GM21526 (cell line): ENCODE measurements around the gene SAMD11.
"Not testable (repeated sequence)": the region's sequence is repeated elsewhere in the genome, so short reads cannot be mapped to it uniquely, and the experiment has no call there.

ENCODE experiments used
- ATAC-seq: cut with Tn5 transposase; IDR thresholded peaks from one replicate; pipeline ENCODE4 v1.9.1; 2021; ENCODE audit warnings: moderate library complexity; ENCODE audit not compliant: unreplicated experiment, low FRiP score

The SAMD11 gene

DNA sequence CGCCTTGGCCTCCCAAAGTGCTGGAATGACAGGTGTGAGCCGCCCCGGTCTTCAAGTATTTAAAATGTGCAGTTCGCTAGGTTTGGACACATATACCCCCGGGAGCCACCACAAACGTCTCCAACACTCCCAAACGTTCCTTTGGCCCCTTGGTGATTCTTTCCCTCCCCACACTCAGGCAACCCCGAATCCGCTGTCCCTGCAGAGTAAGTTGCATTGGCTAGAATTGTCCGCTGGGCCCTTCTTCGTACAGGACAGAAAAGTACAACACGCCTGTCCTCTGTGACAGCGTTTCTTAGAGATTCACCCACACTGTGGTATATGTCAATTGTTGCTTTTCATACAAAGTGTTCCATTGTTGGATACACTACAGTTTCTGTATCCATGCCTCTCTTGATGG is 61.4 kb downstream of the SAMD11 start:
- no peak for ATAC-seq

- ATAC-seq: not testable (repeated sequence)
Measured at GRCh38 chr1:988061-988460, 64.3 kb downstream of the SAMD11 start.

- not testable (repeated sequence) for ATAC-seq
Measured at GRCh38 chr1:991275-991674, 67.6 kb downstream of the SAMD11 start.

DNA sequence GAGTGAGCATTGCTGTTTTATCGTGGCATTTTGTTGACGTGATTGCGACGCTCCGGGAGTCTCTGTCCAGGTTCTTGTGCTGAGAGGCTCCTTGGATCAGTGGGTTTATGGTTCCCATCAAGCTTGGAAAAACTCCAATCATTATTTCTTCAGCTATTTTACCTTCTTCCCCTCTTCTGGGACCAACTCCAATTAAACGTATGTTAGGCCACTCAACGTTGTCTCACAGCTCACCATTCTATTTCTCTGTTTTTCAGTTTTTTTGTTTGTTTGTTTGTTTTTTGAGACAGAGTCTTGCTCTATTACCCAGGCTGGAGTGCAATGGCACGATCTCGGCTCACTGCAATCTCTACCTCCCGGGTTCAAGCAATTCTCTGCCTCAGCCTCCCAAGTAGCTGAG is 68.2 kb downstream of the SAMD11 start:
- no peak for ATAC-seq

DNA sequence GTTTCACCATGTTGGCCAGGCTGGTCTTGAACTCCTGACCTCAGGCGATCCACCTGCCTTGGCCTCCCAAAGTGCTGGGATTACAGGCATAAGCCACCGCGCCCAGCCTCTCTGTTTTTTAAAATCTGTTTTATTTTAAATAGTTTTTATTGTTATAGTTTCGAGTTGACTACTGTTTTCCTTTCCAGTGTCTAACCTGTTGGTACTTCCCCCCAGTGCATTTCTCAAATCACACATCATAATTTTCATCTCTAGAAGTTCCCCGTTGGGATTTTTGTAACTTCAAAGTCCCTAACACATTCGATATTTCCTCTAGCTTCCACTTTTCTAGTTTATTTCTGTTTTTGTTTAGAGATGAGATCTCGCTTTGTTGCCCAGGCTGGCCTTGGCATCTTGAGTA is 68.6 kb downstream of the SAMD11 start:
- no peak for ATAC-seq

- ATAC-seq: no peak
Measured at GRCh38 chr1:993379-993995, 69.8 kb downstream of the SAMD11 start.
